D721Med (cell line): ENCODE measurements around the gene PCDHA12.

Source experiments
- DNase-seq: peaks from one replicate; pipeline ENCODE4 v3.0.0; 2011; ENCODE audit warnings: low spot score; ENCODE audit not compliant: insufficient read length
- FAIRE-seq: peaks from 2 replicates; lab custom pipeline; 2011; peaks lifted over from hg19 to GRCh38; lab: Jason Lieb, UNC
- TF ChIP-seq, protein P1 (sequence below): IDR thresholded peaks from 2 replicates; pipeline ENCODE4 v1.5.1; 2012; ENCODE audit warnings: mild to moderate bottlenecking, control low read depth; ENCODE audit not compliant: insufficient read depth; ENCODE audit errors: missing control alignments

PCDHA12 gene

DNA sequence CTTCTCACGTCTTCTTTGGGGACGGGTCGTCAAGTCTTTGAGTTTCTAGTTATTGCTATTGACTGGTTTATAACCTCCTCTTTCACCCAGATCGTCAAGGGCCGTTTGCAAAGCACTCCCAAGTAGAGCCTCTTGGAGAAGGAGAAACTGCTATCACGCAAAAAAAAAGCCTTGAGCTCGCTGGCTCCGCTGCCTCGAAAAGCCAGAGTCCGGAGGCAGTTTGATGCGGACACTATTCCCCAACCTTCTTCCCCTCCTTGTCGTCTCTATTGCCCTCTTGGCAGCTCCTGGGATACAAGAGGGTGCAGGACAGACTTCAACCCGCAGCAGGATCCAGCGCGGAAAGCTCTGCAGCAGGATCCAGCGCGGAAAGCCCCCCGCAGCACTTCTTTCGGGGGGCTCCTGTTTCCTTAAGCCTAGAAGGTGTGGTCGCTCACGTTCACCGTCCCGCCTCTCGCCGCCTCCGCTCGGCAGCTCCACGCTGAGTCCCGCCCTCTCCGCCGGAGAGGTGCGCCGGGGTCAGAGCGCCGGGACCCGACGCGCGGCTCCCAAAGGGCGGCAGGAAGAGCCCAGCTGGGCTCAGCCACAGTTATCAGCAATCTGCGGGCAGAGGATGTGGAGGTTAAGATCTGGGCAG lies 50.8 kb downstream of the PCDHA12 start, which contains the start of gene PCDHAC1:
PCDHAC1 (plus strand) TSS at position 494 of the 637 bp plus-strand sequence. CDS start 594 bp downstream, outside the sequence.
- FAIRE-seq (no peak), DNase-seq (peak; percentile 32)
- TF ChIP-seq, protein P1, sequence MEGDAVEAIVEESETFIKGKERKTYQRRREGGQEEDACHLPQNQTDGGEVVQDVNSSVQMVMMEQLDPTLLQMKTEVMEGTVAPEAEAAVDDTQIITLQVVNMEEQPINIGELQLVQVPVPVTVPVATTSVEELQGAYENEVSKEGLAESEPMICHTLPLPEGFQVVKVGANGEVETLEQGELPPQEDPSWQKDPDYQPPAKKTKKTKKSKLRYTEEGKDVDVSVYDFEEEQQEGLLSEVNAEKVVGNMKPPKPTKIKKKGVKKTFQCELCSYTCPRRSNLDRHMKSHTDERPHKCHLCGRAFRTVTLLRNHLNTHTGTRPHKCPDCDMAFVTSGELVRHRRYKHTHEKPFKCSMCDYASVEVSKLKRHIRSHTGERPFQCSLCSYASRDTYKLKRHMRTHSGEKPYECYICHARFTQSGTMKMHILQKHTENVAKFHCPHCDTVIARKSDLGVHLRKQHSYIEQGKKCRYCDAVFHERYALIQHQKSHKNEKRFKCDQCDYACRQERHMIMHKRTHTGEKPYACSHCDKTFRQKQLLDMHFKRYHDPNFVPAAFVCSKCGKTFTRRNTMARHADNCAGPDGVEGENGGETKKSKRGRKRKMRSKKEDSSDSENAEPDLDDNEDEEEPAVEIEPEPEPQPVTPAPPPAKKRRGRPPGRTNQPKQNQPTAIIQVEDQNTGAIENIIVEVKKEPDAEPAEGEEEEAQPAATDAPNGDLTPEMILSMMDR, result no peak

DNA sequence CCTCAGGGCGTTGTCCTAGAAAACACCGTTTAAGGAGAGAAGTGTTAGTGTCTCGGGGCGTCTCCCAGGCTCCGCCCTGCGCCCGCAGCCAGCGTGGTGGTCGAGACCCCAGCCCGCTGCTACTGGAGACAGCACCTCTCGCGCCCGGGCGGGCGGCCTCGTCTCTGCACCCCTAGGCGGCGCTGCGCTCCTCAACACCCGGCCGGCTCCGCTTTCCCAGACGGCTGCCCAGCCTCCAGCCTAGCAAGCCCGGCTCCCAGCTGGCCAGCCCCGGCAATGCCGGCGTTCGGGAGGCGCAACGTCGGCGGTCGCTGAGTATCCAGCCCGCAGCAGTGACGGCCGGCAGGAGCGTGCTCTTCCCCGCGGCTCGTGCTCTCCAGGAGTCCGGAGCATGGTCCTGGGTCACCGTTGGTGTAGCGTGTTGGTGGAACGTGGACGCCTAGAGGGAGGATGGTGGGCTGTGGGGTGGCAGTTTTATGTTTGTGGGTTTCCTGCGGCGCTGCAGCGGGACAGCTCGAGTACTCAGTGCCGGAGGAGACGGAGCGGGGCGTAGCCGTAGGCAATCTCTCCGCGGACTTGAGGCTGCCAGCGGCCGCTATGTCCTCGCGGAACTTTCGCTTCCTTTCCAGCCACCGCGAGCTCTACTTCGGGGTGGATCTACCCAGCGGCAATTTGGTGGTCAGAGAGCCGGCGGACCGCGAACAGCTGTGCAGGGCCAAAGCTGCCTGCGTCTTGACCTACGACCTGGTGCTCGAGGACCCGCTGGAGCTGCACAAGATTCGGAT lies 51.5 kb downstream of the PCDHA12 start:
- FAIRE-seq (no peak), DNase-seq (peak; percentile 64)
- TF ChIP-seq, protein P1, result peak; percentile 77

DNA sequence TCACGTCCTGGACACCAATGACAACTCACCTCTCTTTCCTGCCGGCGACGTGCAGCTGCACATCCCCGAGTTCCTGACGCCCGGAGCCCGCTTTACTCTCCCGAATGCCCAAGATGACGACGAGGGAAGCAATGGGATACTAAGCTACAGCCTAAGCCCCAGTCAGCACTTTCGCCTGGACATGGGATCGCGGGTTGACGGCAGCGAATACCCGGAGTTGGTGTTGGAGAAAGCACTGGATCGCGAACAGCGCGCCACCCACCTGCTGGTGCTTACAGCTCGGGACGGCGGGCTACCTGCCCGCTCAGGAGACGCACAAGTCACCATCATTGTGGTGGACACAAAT lies 52.1 kb downstream of the PCDHA12 start:
- TF ChIP-seq, protein P1, result no peak
- DNase-seq (no peak), FAIRE-seq (no peak)
